GM13976 (cell line): ENCODE data around the gene RXFP1.

Experiments used
- DNase-seq: peaks from one replicate; pipeline ENCODE4 v3.0.0; 2012; ENCODE audit warnings: low spot score
- CTCF ChIP-seq: IDR thresholded peaks from 2 replicates; pipeline ENCODE4 v1.5.1; 2012; ENCODE audit warnings: borderline replicate concordance, mild to moderate bottlenecking; ENCODE audit not compliant: insufficient read depth; ENCODE audit errors: extremely low read depth, missing control alignments, control extremely low read depth
- in situ Hi-C: fragments of 300-500 bp; cut with MboI; formaldehyde crosslinking; loops from one replicate; pipeline ENCODE4 v1.12.0; 2022; ENCODE audit warnings: low sequenced_read_pairs, mixed read lengths, inconsistent platforms; ENCODE audit not compliant: unreplicated experiment

The RXFP1 gene

DNA sequence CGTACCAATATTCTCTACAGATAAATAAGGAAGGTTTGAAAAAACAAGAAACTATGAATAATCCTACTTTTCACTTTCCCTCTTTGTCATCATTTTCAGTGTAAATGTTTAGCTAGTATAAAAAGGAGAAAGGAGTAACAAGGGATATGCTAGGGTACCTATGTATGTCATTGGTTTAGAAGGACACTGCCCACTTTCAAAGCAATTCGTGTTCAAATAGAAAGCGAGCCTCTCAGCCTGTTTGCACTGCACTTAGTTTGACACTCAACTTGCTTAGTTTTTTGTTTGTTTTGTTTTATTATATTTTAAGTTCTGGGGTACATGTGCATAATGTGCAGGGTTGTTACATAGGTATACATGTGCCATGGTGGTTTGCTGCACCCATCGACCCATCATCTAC is 21.6 kb upstream of the RXFP1 start:
- TF ChIP-seq CTCF = no peak
- DNase-seq = no peak
- in situ Hi-C loops = no loop called here

GRCh38 chr4:158513256-158513655 is 8.4 kb upstream of the RXFP1 start:
- DNase-seq = no peak

DNA sequence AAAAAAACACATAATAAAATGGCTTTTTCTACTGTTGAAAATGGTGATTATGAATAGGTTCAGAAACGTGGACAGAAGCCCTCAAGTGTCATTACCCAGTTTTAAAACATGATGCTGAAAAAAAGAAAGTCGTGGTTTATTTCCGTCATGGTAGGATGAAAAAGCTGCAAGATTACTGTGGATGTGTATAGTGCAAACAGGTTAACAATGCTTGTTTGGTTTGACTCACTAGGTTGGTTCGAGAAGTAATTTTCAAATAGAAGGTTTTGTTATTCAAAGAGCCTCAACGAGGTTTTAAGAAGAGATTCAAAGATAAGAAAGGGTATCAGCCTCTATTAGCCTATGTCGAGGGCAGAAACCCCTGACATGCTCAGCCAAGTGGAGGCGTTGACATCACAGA is 2.5 kb upstream of the RXFP1 start:
- DNase-seq = no peak
- in situ Hi-C loops = no loop called here
- TF ChIP-seq CTCF = no peak

More at GRCh38 chr4:158513256-158513655, 8.4 kb upstream of the RXFP1 start:
- no peak for TF ChIP-seq CTCF
- in situ Hi-C loops = no loop called here

DNA sequence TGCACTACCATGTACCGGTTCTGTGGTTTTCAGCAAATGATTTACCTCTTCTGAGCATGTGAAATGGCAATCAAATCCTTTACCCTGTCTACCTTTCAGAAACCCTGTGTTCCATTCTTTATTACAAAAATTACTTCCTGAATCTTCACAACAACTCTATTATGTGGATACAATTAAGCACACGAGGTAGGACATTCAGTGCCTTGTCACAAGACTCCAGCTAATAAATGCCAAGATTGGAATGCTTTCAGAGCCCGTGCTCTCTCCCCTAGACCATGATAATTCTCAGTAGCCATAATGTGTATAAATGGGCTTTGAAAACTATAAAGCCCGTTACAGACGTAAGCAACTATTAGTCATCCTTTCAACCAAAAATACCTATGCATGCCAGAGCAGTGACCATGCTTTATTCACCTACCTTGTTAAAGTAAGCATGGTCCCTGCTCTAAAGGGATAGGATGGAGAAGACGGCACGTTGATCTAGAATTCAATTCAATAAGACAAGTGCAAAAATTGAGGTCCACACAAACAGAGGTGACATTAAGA is 2.4 kb downstream of the RXFP1 start:
- TF ChIP-seq CTCF = no peak
- DNase-seq = no peak
- in situ Hi-C loops = no loop called here

GRCh38 chr4:158527516-158527915 is 5.8 kb downstream of the RXFP1 start:
- DNase-seq = no peak
- TF ChIP-seq CTCF = no peak
- in situ Hi-C loops = no loop called here

- in situ Hi-C loops = no loop called here
- DNase-seq = no peak
Observed at GRCh38 chr4:158529505-158529904, 7.8 kb downstream of the RXFP1 start.

More at GRCh38 chr4:158529505-158529904, 7.8 kb downstream of the RXFP1 start:
- TF ChIP-seq CTCF = no peak
